ENCODE results near the gene ZFTA. TPM values are rescaled to one million over a fixed set of nuclear protein-coding genes. Genes with fewer than 3 reads are reported as not detected.

The ZFTA gene
- total and polyA plus RNA-seq, 11 donors: 4.6 to 17.9 (median 10.0) TPM

- Histone ChIP-seq H3K4me3 (no peak overlapping the region), H3K27me3 (no peaks in the 10 kb centered on the region), H3K27ac (no peak overlapping the region), H3K9me3 (no peaks in the 10 kb centered on the region), H3K4me1 (peaks cover 0 to 3% (median 0%) of the 10 kb centered on the region in 12 donors), H3K36me3 (peaks cover 0 to 29% (median 23%) of the 10 kb centered on the region in 9 donors)
- TF ChIP-seq, protein P1, sequence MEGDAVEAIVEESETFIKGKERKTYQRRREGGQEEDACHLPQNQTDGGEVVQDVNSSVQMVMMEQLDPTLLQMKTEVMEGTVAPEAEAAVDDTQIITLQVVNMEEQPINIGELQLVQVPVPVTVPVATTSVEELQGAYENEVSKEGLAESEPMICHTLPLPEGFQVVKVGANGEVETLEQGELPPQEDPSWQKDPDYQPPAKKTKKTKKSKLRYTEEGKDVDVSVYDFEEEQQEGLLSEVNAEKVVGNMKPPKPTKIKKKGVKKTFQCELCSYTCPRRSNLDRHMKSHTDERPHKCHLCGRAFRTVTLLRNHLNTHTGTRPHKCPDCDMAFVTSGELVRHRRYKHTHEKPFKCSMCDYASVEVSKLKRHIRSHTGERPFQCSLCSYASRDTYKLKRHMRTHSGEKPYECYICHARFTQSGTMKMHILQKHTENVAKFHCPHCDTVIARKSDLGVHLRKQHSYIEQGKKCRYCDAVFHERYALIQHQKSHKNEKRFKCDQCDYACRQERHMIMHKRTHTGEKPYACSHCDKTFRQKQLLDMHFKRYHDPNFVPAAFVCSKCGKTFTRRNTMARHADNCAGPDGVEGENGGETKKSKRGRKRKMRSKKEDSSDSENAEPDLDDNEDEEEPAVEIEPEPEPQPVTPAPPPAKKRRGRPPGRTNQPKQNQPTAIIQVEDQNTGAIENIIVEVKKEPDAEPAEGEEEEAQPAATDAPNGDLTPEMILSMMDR (IDR thresholded peaks at IDR 0.05): no peak
- no peak for TF ChIP-seq POLR2A (IDR thresholded peaks at IDR 0.05)
- intact Hi-C loops (cut with DNase I): loop anchor here in 1 of 10 donors (10.0 kb wide), 1 partner anchor 712 kb away; no protein-coding TSS in a partner anchor
- DNase-seq (no peak), ATAC-seq (no peak)
- 77 to 86% (median 79%) methylated on average over 3 of the region's 3 CpGs for WGBS, 4 donors
These were observed 21.6 kb downstream of the ZFTA start for GRCh38 chr11:63747011-63747410.

- no peak overlapping the region for H3K27ac ChIP-seq
- ATAC-seq (no peak), DNase-seq (no peak)
- H3K4me3 ChIP-seq: no peak overlapping the region
- H3K9me3 ChIP-seq: no peaks in the 10 kb centered on the region
- H3K4me1 ChIP-seq: peaks cover 0 to 3% (median 0%) of the 10 kb centered on the region in 12 donors
- H3K27me3 ChIP-seq: no peaks in the 10 kb centered on the region
- H3K36me3 ChIP-seq: peaks cover 0 to 14% (median 9%) of the 10 kb centered on the region in 9 donors
- TF ChIP-seq, protein P1 (IDR thresholded peaks at IDR 0.05): peak in 2 of 12 donors; percentile 31 to 35
- no peak for TF ChIP-seq POLR2A (IDR thresholded peaks at IDR 0.05)
- intact Hi-C loops (cut with DNase I): loop anchor here in 1 of 10 donors (10.0 kb wide), 1 partner anchor 711 kb away; no protein-coding TSS in a partner anchor
- WGBS, 4 donors: 84 to 87% (median 86%) methylated on average over 13 of the region's 13 CpGs
These were observed 23.0 kb downstream of the ZFTA start for GRCh38 chr11:63745304-63746170.

GRCh38 chr11:63738720-63739360 is 29.7 kb downstream of the ZFTA start:
- H3K9me3 ChIP-seq: no peaks in the 10 kb centered on the region
- ATAC-seq (peak in 3 of 4 donors; percentile 42 to 67 (median 65)), DNase-seq (peak in 4 of 5 donors; percentile 43 to 60 (median 52))
- no peak overlapping the region for H3K4me3 ChIP-seq
- WGBS, 4 donors: 20 to 22% (median 21%) methylated on average over 8 of the region's 8 CpGs
- H3K36me3 ChIP-seq: no peaks in the 10 kb centered on the region
- intact Hi-C loops (cut with DNase I): loop anchor here (2.0 to 10.0 kb wide), 11 partner anchors 54 to 264 kb away; partner anchors contain the start of genes RTN3 (in 4 of the 10) and ATL3 (in 2 of the 10)
- H3K4me1 ChIP-seq: peaks cover 0 to 10% (median 2%) of the 10 kb centered on the region in 12 donors
- no peak overlapping the region for H3K27ac ChIP-seq
- TF ChIP-seq, protein P1 (IDR thresholded peaks at IDR 0.05): peak; percentile 92 to 98 (median 96)
- TF ChIP-seq POLR2A (IDR thresholded peaks at IDR 0.05): no peak
- H3K27me3 ChIP-seq: no peaks in the 10 kb centered on the region

DNA sequence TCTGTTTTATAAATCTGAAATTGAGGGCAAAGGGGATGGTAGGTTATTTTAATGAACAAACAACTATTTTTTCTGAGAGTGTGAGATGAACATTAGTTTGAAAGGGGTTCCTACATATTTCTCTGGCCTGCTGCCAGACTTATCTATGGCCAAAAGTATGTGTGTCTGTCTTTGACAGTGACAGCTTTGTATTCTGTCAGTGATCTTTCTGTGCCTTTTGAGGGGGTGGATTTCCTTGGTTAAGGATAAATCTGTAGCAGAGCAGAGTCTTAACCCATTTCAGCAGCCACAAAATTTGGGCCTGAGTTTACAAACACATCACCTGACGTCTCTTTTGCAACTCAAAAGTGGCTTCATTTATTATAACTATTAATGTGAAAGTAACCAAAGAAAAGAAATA is 30.9 kb downstream of the ZFTA start:
- Histone ChIP-seq H3K27ac (no peak overlapping the region), H3K27me3 (no peaks in the 10 kb centered on the region), H3K9me3 (no peaks in the 10 kb centered on the region), H3K36me3 (no peaks in the 10 kb centered on the region), H3K4me1 (peaks cover 0 to 10% (median 2%) of the 10 kb centered on the region in 12 donors), H3K4me3 (no peak overlapping the region)
- no peak for ATAC-seq
- no peak for DNase-seq
- intact Hi-C loops (cut with DNase I): loop anchor here (2.0 to 10.0 kb wide), 11 partner anchors 53 to 263 kb away; partner anchors contain the start of genes RTN3 (in 4 of the 10) and ATL3 (in 2 of the 10)
- no peak for TF ChIP-seq POLR2A (IDR thresholded peaks at IDR 0.05)
- TF ChIP-seq, protein P1 (IDR thresholded peaks at IDR 0.05): no peak
- 45 to 84% (median 65%) methylated on average over 1 of the region's 1 CpG for WGBS, 4 donors
